Measurements from ENCODE around the gene CACNA1C.

CACNA1C gene

DNA sequence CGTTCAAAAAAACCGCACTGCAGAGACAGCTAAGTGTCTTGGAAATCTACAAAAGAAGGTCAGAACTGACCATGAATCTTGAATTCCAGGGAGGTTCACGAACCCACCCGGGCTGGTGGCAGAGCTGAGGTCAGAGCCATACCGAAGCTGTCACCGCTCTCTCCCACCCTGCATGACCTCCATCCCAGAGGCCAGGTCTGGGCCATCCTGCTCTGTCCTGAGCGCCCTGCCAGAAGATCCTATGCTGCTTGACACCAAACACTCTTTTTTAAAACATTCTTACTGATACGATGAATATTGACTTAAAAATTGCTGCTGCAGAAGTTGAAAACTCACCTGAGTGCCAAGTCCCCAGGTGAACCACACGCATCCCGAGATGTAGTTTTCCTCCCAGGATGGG is 412.9 kb downstream of the CACNA1C start:
- TF ChIP-seq CTCF (IDR thresholded peaks at IDR 0.05; ENCODE audit: low read depth, low read length) = no peak

GRCh38 chr12:2466211-2466610 is 413.4 kb downstream of the CACNA1C start:
- H3K4me3 ChIP-seq (ENCODE audit: low read depth, low read length) = no peak overlapping the region
- no peak for TF ChIP-seq CTCF (IDR thresholded peaks at IDR 0.05; ENCODE audit: low read depth, low read length)

More for the DNA sequence above, 412.9 kb downstream of the CACNA1C start:
- no peak overlapping the region for H3K4me3 ChIP-seq (ENCODE audit: low read depth, low read length)

GRCh38 chr12:2467447-2468195 is 414.8 kb downstream of the CACNA1C start:
- no peak overlapping the region for H3K4me3 ChIP-seq (ENCODE audit: low read depth, low read length)
- TF ChIP-seq CTCF (IDR thresholded peaks at IDR 0.05; ENCODE audit: low read depth, low read length) = no peak

- no peak overlapping the region for H3K4me3 ChIP-seq (ENCODE audit: low read depth, low read length)
- TF ChIP-seq CTCF (IDR thresholded peaks at IDR 0.05; ENCODE audit: low read depth, low read length) = no peak
These were observed 423.2 kb downstream of the CACNA1C start for GRCh38 chr12:2475984-2476383.

DNA sequence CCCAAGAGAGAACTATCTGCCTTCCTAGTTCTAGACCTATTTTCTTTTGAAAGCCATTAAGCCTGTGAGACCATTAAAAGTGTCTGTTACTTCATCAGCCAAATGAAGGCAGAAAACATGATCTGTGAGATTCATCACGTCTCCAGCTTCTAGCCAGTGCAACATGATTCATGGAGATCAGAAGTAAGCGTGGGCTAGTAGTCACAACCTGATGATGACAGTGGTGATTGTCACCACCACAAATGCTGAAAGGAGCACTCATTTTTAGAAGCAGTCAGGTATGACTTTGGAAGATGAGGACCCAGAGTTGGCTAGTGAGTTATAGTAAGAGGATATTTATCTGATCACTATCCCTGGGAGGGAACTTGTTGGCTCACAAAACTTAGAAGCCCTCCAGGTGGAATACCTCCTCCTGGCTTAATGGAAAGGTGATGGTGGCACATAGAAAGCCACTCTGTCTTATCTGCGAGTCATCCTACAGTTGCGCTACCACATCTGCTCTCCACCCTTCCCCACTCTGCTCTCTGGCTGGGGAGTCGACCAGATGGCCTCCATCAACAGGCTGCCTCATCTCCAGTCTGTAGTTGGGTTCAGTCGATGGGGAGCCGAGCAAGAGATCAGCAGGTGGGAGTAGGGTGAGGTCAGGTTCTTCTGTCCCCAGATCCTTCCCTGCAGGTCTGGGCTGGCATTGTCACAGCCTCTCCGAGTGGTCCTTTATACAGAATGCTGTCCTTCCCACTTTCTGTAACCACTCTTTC is 424.4 kb downstream of the CACNA1C start:
- no peak for TF ChIP-seq CTCF (IDR thresholded peaks at IDR 0.05; ENCODE audit: low read depth, low read length)
- no peak overlapping the region for H3K4me3 ChIP-seq (ENCODE audit: low read depth, low read length)

DNA sequence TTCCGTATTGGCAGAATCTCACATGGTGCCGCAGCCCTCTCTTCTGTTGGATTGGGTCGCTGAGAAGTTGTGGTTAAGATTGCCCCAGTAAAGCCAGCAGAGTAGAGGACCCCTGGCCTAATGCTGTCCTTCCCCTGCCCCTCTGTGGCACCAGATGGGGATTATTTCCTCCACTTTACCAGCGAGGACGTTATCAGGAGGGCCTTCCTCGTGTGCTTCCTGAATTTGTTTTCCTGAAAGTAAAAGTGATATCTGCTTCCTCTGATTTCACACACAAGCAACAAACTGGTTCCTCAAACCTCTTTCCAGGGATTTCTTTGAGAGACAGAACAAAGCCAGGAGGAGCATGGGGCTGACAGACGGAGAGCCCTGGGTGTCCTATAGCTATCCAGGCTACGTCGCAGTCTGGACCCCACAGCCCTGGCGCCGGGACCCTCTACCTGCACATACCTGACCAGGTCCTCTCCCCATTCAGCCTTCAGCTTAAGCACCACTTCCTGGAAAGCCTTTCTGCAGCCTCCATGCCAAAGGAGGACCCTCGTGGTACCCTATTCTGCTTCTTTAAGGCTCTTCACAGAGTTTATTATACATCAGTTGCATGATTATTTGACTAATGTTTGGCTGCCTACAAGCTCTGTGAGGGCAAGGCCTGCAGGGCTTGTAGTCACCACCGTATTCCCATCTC is 427.2 kb downstream of the CACNA1C start:
- H3K4me3 ChIP-seq (ENCODE audit: low read depth, low read length) = no peak overlapping the region
- no peak for TF ChIP-seq CTCF (IDR thresholded peaks at IDR 0.05; ENCODE audit: low read depth, low read length)

Data from WI38 (cell line).